GM12878 (cell line): Measurements from ENCODE around the gene MICAL3. TPM values are rescaled to one million over a fixed set of nuclear protein-coding genes. Genes with fewer than 3 reads are reported as not detected.

Experiments
- ATAC-seq: fragments of 200-7000 bp; cut with Tn5 transposase; 3 replicates; pipeline ENCODE4 v1.9.1; 2020; ENCODE audit warnings: mild to moderate bottlenecking, moderate library complexity
- BruUV-seq: library from RNA; stranded (reverse); fragments of 400-500 nt; replicated peaks from 2 replicates; lab custom pipeline; 2021; lab: Mats Ljungman, UMichigan
- CTCF ChIA-PET: fragments of 300-600 bp; sonication (Branson Sonifier 250); formaldehyde crosslinking; extraction: SDS; loops from one replicate; lab custom pipeline; 2021; ENCODE audit warnings: inconsistent platforms; lab: Yijun Ruan, JAX
- POLR2A ChIA-PET: fragments of 350-600 bp; formaldehyde crosslinking; extraction: SDS; loops from one replicate; lab custom pipeline; 2021; ENCODE audit warnings: inconsistent platforms; lab: Charles Lee
- RAD21 ChIA-PET: fragments of 300-600 bp; sonication (Branson Sonifier 250); formaldehyde crosslinking; loops from one replicate; lab custom pipeline; 2023; ENCODE audit warnings: antibody characterized with exemption; ENCODE audit not compliant: unreplicated experiment; lab: Charles Lee
- SMC1A ChIA-PET: fragments of 300-600 bp; sonication (Branson Sonifier 250); formaldehyde crosslinking; loops from one replicate; lab custom pipeline; 2023; ENCODE audit not compliant: unreplicated experiment, uncharacterized antibody; lab: Charles Lee
- DNase-seq: peaks from one replicate; pipeline ENCODE4 v3.0.0-alpha.2; 2011; ENCODE audit warnings: low read depth, low spot score
- FAIRE-seq: peaks from 3 replicates; lab custom pipeline; 2011; peaks lifted over from hg19 to GRCh38; lab: Jason Lieb, UNC
- H2AFZ ChIP-seq: 2 replicates; pipeline ENCODE4 v1.6.0; 2011; ENCODE audit warnings: low read depth, low read length, control low read depth; ENCODE audit not compliant: control insufficient read depth
- H3K27ac ChIP-seq: 2 replicates; pipeline ENCODE4 v1.5.1; 2011; ENCODE audit warnings: control low read depth; ENCODE audit not compliant: control insufficient read depth, insufficient read depth
- H3K27me3 ChIP-seq, 2 experiments: replicated peaks in 1 of 2; 2 replicates each; pipeline versions ENCODE4 v1.6.0 to v1.6.1; 2011; ENCODE audit warnings: low read length in 1 of 2; ENCODE audit not compliant: control insufficient read depth in 2 of 2, insufficient read depth in 2 of 2
- H3K36me3 ChIP-seq, 2 experiments: 2 replicates each; pipeline ENCODE4 v1.5.1; 2011; ENCODE audit warnings: low read length in 1 of 2; ENCODE audit not compliant: control insufficient read depth in 2 of 2, insufficient read depth in 2 of 2
- H3K4me1 ChIP-seq: 2 replicates; pipeline ENCODE4 v1.6.1; 2011; ENCODE audit warnings: mild to moderate bottlenecking, low read length, moderate library complexity, mixed read lengths; ENCODE audit not compliant: control insufficient read depth, insufficient read depth
- H3K4me2 ChIP-seq: 2 replicates; pipeline ENCODE4 v1.6.0; 2011; ENCODE audit warnings: control low read depth; ENCODE audit not compliant: control insufficient read depth, insufficient read depth
- H3K4me3 ChIP-seq: fragments of 200-600 bp; sonication (generic); 2 replicates; pipeline ENCODE4 v1.5.1; 2016
- H3K79me2 ChIP-seq: 2 replicates; pipeline ENCODE4 v1.6.0; 2011; ENCODE audit warnings: low read length; ENCODE audit not compliant: control insufficient read depth, insufficient read depth
- H3K9ac ChIP-seq: 2 replicates; pipeline ENCODE4 v1.8.0; 2011; ENCODE audit warnings: low read length, control low read depth, mixed read lengths; ENCODE audit not compliant: control insufficient read depth, insufficient read depth
- H3K9me3 ChIP-seq: replicated peaks from 3 replicates; pipeline ENCODE4 v1.5.1; 2011; ENCODE audit warnings: mild to moderate bottlenecking, low read length; ENCODE audit not compliant: control insufficient read depth, insufficient read depth
- H4K20me1 ChIP-seq: 2 replicates; pipeline ENCODE4 v1.6.0; 2011; ENCODE audit not compliant: control insufficient read depth, insufficient read depth
- ATF3 ChIP-seq: IDR thresholded peaks from 2 replicates; pipeline ENCODE4 v1.6.1; 2011; ENCODE audit warnings: low read depth, mild to moderate bottlenecking, low read length, moderate library complexity, borderline replicate concordance; ENCODE audit errors: extremely low read depth
- ELK1 ChIP-seq: IDR thresholded peaks from 2 replicates; pipeline ENCODE4 v1.6.1; 2012; ENCODE audit warnings: low read depth, low read length, improper control_type of control experiment
- HDGF ChIP-seq: fragments of 450-650 bp; IDR thresholded peaks from 2 replicates; pipeline ENCODE4 v1.6.1; 2016; ENCODE audit warnings: antibody characterized with exemption
- MEF2B ChIP-seq: fragments of 450-650 bp; IDR thresholded peaks from 2 replicates; pipeline ENCODE4 v1.6.1; 2018; ENCODE audit warnings: mild to moderate bottlenecking, moderate library complexity; ENCODE audit not compliant: partially characterized antibody, poor library complexity, severe bottlenecking
- NKRF ChIP-seq: fragments of 450-650 bp; conservative IDR thresholded peaks from 2 replicates; pipeline ENCODE4 v1.6.1; 2017; ENCODE audit warnings: mild to moderate bottlenecking, moderate library complexity
- PKNOX1 ChIP-seq: fragments of 450-650 bp; IDR thresholded peaks from 2 replicates; pipeline ENCODE4 v1.6.1; 2016; ENCODE audit warnings: mild to moderate bottlenecking
- POLR2AphosphoS5 ChIP-seq: IDR thresholded peaks from 2 replicates; pipeline ENCODE4 v1.6.1; 2011; ENCODE audit warnings: mild to moderate bottlenecking, low read length, inconsistent platforms
- RBBP5 ChIP-seq: fragments of 200-600 bp; sonication (generic); conservative IDR thresholded peaks from 2 replicates; pipeline ENCODE4 v1.6.1; 2016
- ZNF217 ChIP-seq: fragments of 450-650 bp; IDR thresholded peaks from 2 replicates; pipeline ENCODE4 v1.6.1; 2017; ENCODE audit warnings: antibody characterized with exemption, mild to moderate bottlenecking
- WGBS: methylation state at CpG from one replicate; pipeline ENCODE4 v1.1.6; 2016; ENCODE audit warnings: low lambda C conversion rate; ENCODE audit not compliant: insufficient replicate concordance, insufficient coverage; ENCODE audit errors: missing lambda C conversion rate; 5-methylcytosine and 5-hydroxymethylcytosine counted together
- in situ Hi-C: fragments of 300-500 bp; cut with MboI; formaldehyde crosslinking; loops from 9 replicates; pipeline ENCODE4 v1.14.3; 2018; ENCODE audit warnings: mixed read lengths
- intact Hi-C: fragments of 100-400 bp; cut with micrococcal nuclease; formaldehyde crosslinking; loops from one replicate; pipeline ENCODE4 v1.14.2; 2022; ENCODE audit not compliant: unreplicated experiment
- polyA plus RNA-seq, 11 experiments: library from polyadenylated mRNA; depleted of rRNA in 4 of 11; unstranded in 6 of 11; stranded (reverse) in 5 of 11; fragments of >200 nt; fragmentation: Nextera tagmentation in 4 of 11; fragmentation: Illumina TruSeq in 1 of 11; extraction: Ambion mirVana in 4 of 11; extraction: Trizol in 1 of 11; gene quantifications; 1 replicate in 1 of 11; 2 replicates in 10 of 11; pipeline versions ENCODE4 v1.2.1 to v1.2.3, GENCODE V29; 2011 to 2016; ENCODE audit warnings: inconsistent platforms in 2 of 11, missing spikeins in 2 of 11, low read depth in 1 of 11
- total RNA-seq, 4 experiments: library from RNA; depleted of rRNA in 3 of 4; stranded (reverse); fragments of >200 nt in 3 of 4; fragmentation: Illumina TruSeq in 1 of 4; extraction: Trizol in 1 of 4; gene quantifications; 2 replicates each; pipeline versions ENCODE4 v1.2.1 to v1.2.3, GENCODE V29; 2013 to 2021
- TF ChIP-seq, protein P1 (sequence below): fragments of 450-650 bp; IDR thresholded peaks from 2 replicates; pipeline ENCODE4 v1.6.1; 2014; ENCODE audit warnings: mild to moderate bottlenecking
- TF ChIP-seq, protein P2 (sequence below): IDR thresholded peaks from 2 replicates; pipeline ENCODE4 v1.6.1; 2011; ENCODE audit warnings: borderline replicate concordance, low read depth, mild to moderate bottlenecking, moderate library complexity, low read length; ENCODE audit not compliant: insufficient read depth, poor library complexity, severe bottlenecking

Gene MICAL3
- total and polyA plus RNA-seq, 10 of the 15 experiments (the other 5 are each of a cell fraction or from before 2014, with no cell fraction given): 2.6 to 92.2 (median 24.0) TPM

- ChIA-PET SMC1A (interaction anchor here (0.7 to 11.6 kb wide), 10 partner anchors 9 to 134 kb away, joined by 3 to 98 read pairs (median 4); partner anchors contain the start of gene PEX26), RAD21 (interaction anchor here (0.7 to 3.6 kb wide), 12 partner anchors 29 to 301 kb away, joined by 3 to 19 read pairs (median 4); partner anchors contain the start of gene PEX26), CTCF (interaction anchor here (0.7 to 8.6 kb wide), 20 partner anchors 11 to 196 kb away, joined by 3 to 80 read pairs (median 4); partner anchors contain the start of gene PEX26), POLR2A (interaction anchor here (1.2 kb wide), 1 partner anchor 40 kb away, joined by 3 read pairs; no protein-coding TSS in a partner anchor)
- intact Hi-C loops (loop anchor here (5.0 kb wide), 2 partner anchors 42 to 193 kb away; no protein-coding TSS in a partner anchor), in situ Hi-C loops (no loop called here)
- Histone ChIP-seq H3K27me3 (no peaks in the 10 kb centered on the region; a peak in 2 of 4 replicates), H3K79me2 (no peaks in the 10 kb centered on the region), H3K27ac (no peak overlapping the region), H2AFZ (no peak overlapping the region; the same call in 1 of the 2 replicates), H3K4me2 (peak overlapping the region; percentile 97; the same call in 1 of the 2 replicates), H3K36me3 (no peaks in the 10 kb centered on the region), H3K4me3 (peak overlapping the region; percentile 69; the same call in 1 of the 2 replicates), H3K9me3 (no peaks in the 10 kb centered on the region), H3K4me1 (peaks cover 9% of the 10 kb centered on the region), H4K20me1 (no peaks in the 10 kb centered on the region), H3K9ac (no peak overlapping the region)
- DNase-seq (no peak), ATAC-seq (no peak), FAIRE-seq (no peak)
- WGBS: 40% methylated on average over 21 of the region's 21 CpGs
- no TSS peak for BruUV-seq
- TF ChIP-seq PKNOX1 (no peak), RBBP5 (no peak), ELK1 (no peak), HDGF (no peak), POLR2AphosphoS5 (no peak), NKRF (no peak), ATF3 (no peak), MEF2B (no peak), ZNF217 (no peak)
- TF ChIP-seq, protein P1, sequence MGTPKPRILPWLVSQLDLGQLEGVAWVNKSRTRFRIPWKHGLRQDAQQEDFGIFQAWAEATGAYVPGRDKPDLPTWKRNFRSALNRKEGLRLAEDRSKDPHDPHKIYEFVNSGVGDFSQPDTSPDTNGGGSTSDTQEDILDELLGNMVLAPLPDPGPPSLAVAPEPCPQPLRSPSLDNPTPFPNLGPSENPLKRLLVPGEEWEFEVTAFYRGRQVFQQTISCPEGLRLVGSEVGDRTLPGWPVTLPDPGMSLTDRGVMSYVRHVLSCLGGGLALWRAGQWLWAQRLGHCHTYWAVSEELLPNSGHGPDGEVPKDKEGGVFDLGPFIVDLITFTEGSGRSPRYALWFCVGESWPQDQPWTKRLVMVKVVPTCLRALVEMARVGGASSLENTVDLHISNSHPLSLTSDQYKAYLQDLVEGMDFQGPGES: no peak
- TF ChIP-seq, protein P2, sequence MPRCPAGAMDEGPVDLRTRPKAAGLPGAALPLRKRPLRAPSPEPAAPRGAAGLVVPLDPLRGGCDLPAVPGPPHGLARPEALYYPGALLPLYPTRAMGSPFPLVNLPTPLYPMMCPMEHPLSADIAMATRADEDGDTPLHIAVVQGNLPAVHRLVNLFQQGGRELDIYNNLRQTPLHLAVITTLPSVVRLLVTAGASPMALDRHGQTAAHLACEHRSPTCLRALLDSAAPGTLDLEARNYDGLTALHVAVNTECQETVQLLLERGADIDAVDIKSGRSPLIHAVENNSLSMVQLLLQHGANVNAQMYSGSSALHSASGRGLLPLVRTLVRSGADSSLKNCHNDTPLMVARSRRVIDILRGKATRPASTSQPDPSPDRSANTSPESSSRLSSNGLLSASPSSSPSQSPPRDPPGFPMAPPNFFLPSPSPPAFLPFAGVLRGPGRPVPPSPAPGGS: no peak
Observed at GRCh38 chr22:18024956-18025720, 777 bp upstream of the MICAL3 start.
